Central memory CD8-positive, alpha-beta T cell (primary cell): Measurements from ENCODE around the gene CUTC.

ENCODE experiments used
- ATAC-seq: fragments of 150-1000 bp; cut with Tn5 transposase; replicated peaks from 2 replicates; pipeline ENCODE4 v1.10.0; 2022; ENCODE audit warnings: mild to moderate bottlenecking, moderate FRiP score, moderate number of reproducible peaks; ENCODE audit not compliant: poor library complexity, severe bottlenecking; ENCODE audit errors: extremely low read depth
- DNase-seq, 2 donors: peaks; one replicate each; pipeline ENCODE4 v3.0.0; 2021; ENCODE audit warnings: low spot score in 2 of 2
- H3K27ac Mint-ChIP-seq: one replicate; pipeline ENCODE4 v1.8.0; 2022; ENCODE audit warnings: low read depth, mild to moderate bottlenecking, moderate library complexity, mixed read lengths
- H3K27me3 Mint-ChIP-seq: one replicate; pipeline ENCODE4 v1.8.0; 2022; ENCODE audit warnings: mixed read lengths
- H3K36me3 Mint-ChIP-seq: one replicate; pipeline ENCODE4 v1.8.0; 2022; ENCODE audit warnings: mild to moderate bottlenecking, moderate library complexity, mixed read lengths; ENCODE audit not compliant: insufficient read depth
- H3K4me1 Mint-ChIP-seq: one replicate; pipeline ENCODE4 v1.8.0; 2022; ENCODE audit warnings: mixed read lengths
- H3K4me3 Mint-ChIP-seq: one replicate; pipeline ENCODE4 v1.8.0; 2022; ENCODE audit warnings: mild to moderate bottlenecking, moderate library complexity, mixed read lengths
- H3K9me3 Mint-ChIP-seq: one replicate; pipeline ENCODE4 v1.8.0; 2022; ENCODE audit warnings: mixed read lengths

The CUTC gene

DNA sequence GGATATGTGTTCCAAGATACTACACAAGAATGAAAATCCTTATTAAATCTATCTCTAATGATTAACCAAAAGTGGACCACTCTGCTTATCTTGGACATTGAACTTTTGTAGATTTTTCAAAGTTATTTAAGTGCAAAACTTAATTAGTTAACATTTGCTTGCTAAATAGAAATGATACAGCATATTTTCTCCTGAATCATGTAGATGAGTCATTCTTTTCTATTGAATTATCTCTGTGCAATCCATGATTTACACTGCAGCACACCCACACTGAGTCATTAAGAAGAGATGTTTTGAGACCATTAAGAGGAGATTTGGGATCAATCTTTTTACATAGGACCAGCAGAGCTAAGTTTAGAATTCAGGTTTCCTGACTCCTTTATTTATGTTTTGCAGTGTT, 43.8 kb downstream of the CUTC start:
- peaks cover 7% of the 10 kb centered on the region for H3K27me3 Mint-ChIP-seq
- no peaks in the 10 kb centered on the region for H3K9me3 Mint-ChIP-seq
- H3K36me3 Mint-ChIP-seq: peaks cover 2% of the 10 kb centered on the region
- no peaks in the 10 kb centered on the region for H3K4me1 Mint-ChIP-seq
- no peak overlapping the region for H3K27ac Mint-ChIP-seq
- DNase-seq (no peak), ATAC-seq (no peak)
- no peak overlapping the region for H3K4me3 Mint-ChIP-seq

DNA sequence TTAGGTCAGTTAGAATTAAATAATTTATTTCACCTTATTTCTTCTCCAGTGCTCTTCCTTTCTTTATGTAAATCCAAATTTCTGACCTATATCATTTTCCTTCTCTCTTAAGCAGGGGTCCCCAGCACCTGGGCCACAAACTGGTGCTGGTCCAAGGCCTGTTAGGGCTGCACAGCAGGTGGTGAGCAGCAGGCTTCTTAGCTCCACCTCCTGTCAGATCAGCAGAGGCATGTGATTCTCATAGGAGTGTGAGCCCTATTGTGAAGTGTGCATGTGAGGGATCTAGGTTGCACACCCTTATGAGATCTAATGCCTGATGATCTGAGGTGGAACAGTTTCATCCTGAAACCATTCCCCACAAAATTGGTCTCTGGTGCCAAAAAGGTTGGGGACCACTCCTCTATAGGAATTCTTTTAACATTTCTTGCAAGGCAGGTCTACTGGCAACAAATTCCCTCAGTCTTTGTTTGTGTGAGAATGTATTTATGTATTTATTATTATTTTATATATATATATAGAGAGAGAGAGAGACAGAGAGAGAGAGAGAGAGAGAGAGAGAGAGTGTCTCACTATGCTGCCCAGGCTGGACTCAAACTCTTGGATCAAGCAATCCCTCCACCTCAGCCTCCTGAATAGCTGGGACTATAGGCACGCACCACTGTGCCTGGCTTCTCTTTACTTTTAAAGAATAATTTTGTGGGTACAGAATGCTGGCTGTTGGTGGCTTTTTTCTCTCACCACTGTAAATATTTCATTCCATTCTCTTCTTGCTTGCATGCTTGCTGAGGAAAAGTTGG, 46.1 kb downstream of the CUTC start:
- H3K36me3 Mint-ChIP-seq: peaks cover 2% of the 10 kb centered on the region
- no peak for DNase-seq
- peak overlapping the region; percentile 81 for H3K27ac Mint-ChIP-seq
- peaks cover 7% of the 10 kb centered on the region for H3K27me3 Mint-ChIP-seq
- ATAC-seq: no peak
- no peaks in the 10 kb centered on the region for H3K9me3 Mint-ChIP-seq
- no peak overlapping the region for H3K4me3 Mint-ChIP-seq
- H3K4me1 Mint-ChIP-seq: no peaks in the 10 kb centered on the region

GRCh38 chr10:99779335-99779734, 47.3 kb downstream of the CUTC start:
- Mint-ChIP-seq H3K27me3 (peaks cover 7% of the 10 kb centered on the region), H3K4me3 (no peak overlapping the region), H3K27ac (no peak overlapping the region), H3K9me3 (no peaks in the 10 kb centered on the region), H3K36me3 (peaks cover 2% of the 10 kb centered on the region), H3K4me1 (no peaks in the 10 kb centered on the region)
- no peak for ATAC-seq
- no peak for DNase-seq

GRCh38 chr10:99781734-99782429, 49.8 kb downstream of the CUTC start:
- Mint-ChIP-seq H3K9me3 (no peaks in the 10 kb centered on the region), H3K4me3 (no peak overlapping the region), H3K27me3 (peaks cover 7% of the 10 kb centered on the region), H3K36me3 (peaks cover 2% of the 10 kb centered on the region), H3K4me1 (no peaks in the 10 kb centered on the region), H3K27ac (no peak overlapping the region)
- ATAC-seq (no peak), DNase-seq (no peak)

DNA sequence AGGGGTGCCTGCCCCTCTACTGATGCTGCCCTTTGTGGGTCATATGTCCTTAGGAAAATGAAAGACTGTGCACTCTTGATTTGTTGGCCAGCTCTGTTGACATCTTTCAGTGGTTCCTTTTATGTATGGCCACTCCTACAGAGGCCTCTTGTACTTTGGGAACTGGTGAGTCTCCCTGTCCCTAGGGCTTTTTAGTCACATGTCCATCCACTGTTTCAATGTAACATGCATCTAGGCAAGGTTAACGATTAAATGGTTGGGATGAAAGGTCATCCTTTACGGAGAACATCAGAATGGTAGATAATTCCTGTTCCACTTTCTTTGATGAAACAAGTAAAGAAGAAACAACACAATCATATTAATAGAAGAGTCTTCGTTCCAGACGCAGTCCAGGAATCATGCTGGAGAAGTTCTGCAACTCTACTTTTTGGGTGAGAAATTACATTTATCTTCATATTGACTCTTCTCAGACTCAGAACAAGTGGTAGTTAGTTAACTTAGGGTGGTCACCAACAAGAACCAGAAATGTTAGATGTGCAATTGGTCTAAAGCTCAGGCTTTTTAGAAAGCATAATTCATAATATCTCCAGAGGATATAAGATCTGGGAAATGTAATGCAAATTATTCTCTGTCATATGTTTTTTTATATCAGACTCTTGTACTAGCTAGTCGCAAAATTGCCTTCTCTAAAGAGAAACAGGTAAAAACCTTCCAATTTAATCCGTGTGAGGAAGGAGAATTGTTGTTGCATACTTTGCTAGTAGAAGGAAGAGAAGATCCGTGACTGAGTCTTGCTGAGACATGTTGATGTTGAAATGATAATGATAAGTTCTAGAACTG, 50.6 kb downstream of the CUTC start, which contains the start of gene ABCC2:
ABCC2 (plus strand) TSS at position 194 of the 840 bp plus-strand sequence; CDS start at position 399, 205 bp downstream.
- no peaks in the 10 kb centered on the region for H3K9me3 Mint-ChIP-seq
- H3K4me1 Mint-ChIP-seq: no peaks in the 10 kb centered on the region
- H3K4me3 Mint-ChIP-seq: no peak within 1 kb of the TSS
- no peak within 1 kb of the TSS for H3K27ac Mint-ChIP-seq
- peaks cover 2% of the 10 kb centered on the region for H3K36me3 Mint-ChIP-seq
- ATAC-seq: no peak
- DNase-seq: no peak
- H3K27me3 Mint-ChIP-seq: peaks cover 5% of the 10 kb centered on the region

DNA sequence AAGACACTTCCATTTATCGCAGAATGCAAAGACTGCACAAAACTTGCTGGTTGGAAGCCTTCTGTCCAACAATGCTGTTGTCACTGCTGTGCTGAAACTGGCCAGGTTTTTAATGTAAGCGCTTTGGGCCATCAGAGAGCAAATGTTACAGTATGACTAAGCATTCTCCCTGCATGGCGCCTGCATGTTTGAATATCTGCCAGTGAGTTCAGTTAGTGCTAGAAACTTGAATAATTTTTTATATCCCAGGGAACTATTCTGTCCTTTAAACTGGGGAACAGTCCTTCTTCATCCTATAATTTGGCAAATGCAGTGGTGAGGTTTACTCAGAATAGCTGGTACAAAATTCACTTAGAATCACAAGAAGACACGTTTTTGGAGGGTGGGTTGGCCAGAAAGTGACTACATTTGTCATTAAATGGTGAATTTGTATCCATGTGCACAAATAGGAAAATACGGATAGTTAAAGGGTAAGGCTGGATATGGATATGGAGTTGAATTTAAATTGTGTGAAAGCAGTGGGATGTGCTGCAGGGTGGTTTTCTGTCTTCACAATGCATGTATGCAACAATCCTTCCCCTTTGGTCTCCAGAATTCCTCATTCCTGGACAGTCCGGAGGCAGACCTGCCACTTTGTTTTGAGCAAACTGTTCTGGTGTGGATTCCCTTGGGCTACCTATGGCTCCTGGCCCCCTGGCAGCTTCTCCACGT, 52.1 kb downstream of the CUTC start:
- H3K27me3 Mint-ChIP-seq: no peaks in the 10 kb centered on the region
- no peaks in the 10 kb centered on the region for H3K9me3 Mint-ChIP-seq
- DNase-seq: no peak
- no peaks in the 10 kb centered on the region for H3K4me1 Mint-ChIP-seq
- H3K4me3 Mint-ChIP-seq: no peak overlapping the region
- ATAC-seq: no peak
- H3K36me3 Mint-ChIP-seq: peaks cover 2% of the 10 kb centered on the region
- H3K27ac Mint-ChIP-seq: no peak overlapping the region

DNA sequence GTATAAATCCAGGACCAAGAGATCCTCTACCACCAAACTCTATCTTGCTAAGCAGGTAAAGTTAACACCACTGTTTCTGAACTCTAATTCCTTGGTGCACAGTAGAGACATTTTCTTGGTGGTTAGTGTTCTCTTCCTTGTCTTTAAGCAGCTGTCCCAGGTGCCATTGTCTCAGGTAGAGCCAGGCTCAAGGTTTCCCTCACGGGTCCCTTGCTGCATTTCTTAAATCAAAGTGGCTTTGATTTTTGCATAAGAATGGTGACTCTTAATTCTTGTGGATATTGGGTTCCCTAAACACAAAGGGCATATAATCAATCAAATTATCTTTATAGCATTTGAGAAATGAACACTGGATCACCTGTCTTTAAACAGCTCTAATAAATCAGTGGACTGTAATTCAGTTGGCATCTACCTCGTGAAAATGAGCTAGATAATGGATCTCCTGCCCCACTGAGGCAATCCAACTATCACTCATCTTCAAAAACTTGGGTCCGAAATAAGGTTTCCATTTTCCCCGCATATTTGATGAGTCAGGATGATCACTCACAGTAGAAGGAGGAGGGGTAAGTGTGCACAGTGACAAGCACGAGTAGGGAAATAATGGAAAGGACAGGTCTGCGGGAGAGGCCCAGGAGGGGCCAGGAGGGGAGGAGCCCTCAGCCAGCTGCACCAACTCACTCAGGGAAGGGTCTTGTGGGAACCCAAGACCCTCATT, 52.9 kb downstream of the CUTC start:
- H3K4me1 Mint-ChIP-seq: no peaks in the 10 kb centered on the region
- ATAC-seq (no peak), DNase-seq (no peak)
- no peak overlapping the region for H3K4me3 Mint-ChIP-seq
- no peaks in the 10 kb centered on the region for H3K27me3 Mint-ChIP-seq
- no peaks in the 10 kb centered on the region for H3K9me3 Mint-ChIP-seq
- H3K27ac Mint-ChIP-seq: no peak overlapping the region
- H3K36me3 Mint-ChIP-seq: peaks cover 2% of the 10 kb centered on the region

DNA sequence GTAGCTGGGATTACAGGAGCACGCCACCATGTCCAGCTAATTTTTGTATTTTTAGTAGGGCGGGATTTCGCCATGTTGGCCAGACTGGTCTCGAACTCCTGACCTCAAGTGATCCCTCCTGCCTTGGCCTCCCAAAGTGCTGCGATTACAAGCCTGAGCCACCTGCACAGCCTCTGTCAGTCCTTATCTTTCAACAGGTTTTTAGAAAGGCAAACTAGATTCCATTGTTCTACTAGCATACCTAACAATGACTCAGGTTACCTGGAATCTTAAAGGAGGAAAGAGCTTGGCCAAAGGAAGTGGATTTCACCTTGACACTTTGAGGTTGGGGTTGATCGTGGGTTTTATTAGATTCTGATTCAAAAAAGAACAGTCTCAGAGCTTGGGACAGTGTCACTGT, 53.6 kb downstream of the CUTC start:
- Mint-ChIP-seq H3K27ac (no peak overlapping the region), H3K4me3 (no peak overlapping the region), H3K36me3 (no peaks in the 10 kb centered on the region), H3K27me3 (no peaks in the 10 kb centered on the region), H3K4me1 (no peaks in the 10 kb centered on the region), H3K9me3 (no peaks in the 10 kb centered on the region)
- DNase-seq: no peak
- no peak for ATAC-seq

- no peaks in the 10 kb centered on the region for H3K36me3 Mint-ChIP-seq
- ATAC-seq (no peak), DNase-seq (no peak)
- H3K9me3 Mint-ChIP-seq: no peaks in the 10 kb centered on the region
- H3K4me1 Mint-ChIP-seq: no peaks in the 10 kb centered on the region
- no peak overlapping the region for H3K4me3 Mint-ChIP-seq
- no peak overlapping the region for H3K27ac Mint-ChIP-seq
- no peaks in the 10 kb centered on the region for H3K27me3 Mint-ChIP-seq
Observed at GRCh38 chr10:99787311-99787710, 55.3 kb downstream of the CUTC start.

DNA sequence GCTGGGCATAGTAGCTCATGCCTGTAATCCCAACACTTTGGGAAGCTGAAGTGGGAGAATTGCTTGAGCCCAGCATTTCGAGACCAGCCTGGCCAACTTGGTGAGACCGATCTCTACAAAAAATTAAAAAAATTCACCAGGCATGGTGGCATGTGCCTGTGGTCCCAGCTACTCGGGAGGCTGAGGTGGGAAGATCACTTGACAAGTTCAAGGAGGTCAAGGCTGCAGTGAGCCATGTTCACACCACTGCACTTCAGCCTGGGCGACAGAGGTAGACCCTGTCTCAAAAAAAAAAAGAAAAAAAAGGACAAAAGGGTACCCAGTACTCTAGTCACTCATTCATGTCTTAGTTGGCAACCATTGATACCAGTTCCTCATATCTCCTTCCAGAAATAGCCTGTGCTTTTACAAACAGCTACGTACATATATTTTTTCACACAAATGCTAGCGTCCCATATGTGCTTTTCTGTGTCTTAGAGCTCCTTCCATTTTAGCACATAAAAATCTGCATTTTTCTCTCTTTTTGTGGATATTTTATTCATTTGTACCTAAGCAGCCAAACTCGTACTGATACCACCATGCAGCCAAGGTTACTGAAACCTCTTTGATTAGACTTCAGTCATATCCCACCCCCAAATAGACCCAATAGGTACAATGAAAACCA, 55.9 kb downstream of the CUTC start:
- no peaks in the 10 kb centered on the region for H3K4me1 Mint-ChIP-seq
- no peaks in the 10 kb centered on the region for H3K36me3 Mint-ChIP-seq
- H3K27me3 Mint-ChIP-seq: no peaks in the 10 kb centered on the region
- ATAC-seq: no peak
- H3K27ac Mint-ChIP-seq: no peak overlapping the region
- no peak for DNase-seq
- H3K9me3 Mint-ChIP-seq: no peaks in the 10 kb centered on the region
- no peak overlapping the region for H3K4me3 Mint-ChIP-seq

- no peak overlapping the region for H3K4me3 Mint-ChIP-seq
- H3K9me3 Mint-ChIP-seq: no peaks in the 10 kb centered on the region
- H3K27ac Mint-ChIP-seq: no peak overlapping the region
- H3K27me3 Mint-ChIP-seq: no peaks in the 10 kb centered on the region
- DNase-seq (no peak), ATAC-seq (no peak)
- no peaks in the 10 kb centered on the region for H3K4me1 Mint-ChIP-seq
- no peaks in the 10 kb centered on the region for H3K36me3 Mint-ChIP-seq
Observed at GRCh38 chr10:99788598-99789256, 56.7 kb downstream of the CUTC start.
